ENCODE data around the gene SYCP3.

DNA sequence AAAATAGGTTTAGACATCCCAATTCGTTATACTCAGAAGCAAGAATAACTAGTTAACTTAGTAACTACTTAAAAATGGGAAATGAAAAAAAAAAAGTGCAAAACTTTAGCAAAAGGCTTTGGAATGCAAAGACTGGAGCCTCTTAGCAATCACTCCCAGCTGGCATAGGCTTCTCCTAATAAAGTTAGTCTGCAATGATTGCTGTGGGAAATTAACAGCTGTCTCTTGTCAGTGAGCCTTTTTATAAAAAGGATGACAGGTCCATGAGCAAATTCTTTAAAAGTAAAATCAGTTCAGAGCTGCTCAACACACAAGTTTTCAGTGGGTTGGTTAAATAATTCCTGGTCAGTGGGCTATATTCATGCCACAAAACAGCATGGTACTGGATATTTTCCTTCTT, 7.4 kb upstream of the SYCP3 start:
- TF ChIP-seq, protein P1, sequence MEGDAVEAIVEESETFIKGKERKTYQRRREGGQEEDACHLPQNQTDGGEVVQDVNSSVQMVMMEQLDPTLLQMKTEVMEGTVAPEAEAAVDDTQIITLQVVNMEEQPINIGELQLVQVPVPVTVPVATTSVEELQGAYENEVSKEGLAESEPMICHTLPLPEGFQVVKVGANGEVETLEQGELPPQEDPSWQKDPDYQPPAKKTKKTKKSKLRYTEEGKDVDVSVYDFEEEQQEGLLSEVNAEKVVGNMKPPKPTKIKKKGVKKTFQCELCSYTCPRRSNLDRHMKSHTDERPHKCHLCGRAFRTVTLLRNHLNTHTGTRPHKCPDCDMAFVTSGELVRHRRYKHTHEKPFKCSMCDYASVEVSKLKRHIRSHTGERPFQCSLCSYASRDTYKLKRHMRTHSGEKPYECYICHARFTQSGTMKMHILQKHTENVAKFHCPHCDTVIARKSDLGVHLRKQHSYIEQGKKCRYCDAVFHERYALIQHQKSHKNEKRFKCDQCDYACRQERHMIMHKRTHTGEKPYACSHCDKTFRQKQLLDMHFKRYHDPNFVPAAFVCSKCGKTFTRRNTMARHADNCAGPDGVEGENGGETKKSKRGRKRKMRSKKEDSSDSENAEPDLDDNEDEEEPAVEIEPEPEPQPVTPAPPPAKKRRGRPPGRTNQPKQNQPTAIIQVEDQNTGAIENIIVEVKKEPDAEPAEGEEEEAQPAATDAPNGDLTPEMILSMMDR (IDR thresholded peaks at IDR 0.05; ENCODE audit: insufficient read depth, low read depth, low read length), result no peak
- no peak for TF ChIP-seq EZH2 (IDR thresholded peaks at IDR 0.05; ENCODE audit: insufficient read depth, low read length)

Measured in astrocyte (in vitro differentiated cells and primary cell).